Prostate gland (tissue), 2 donors: ENCODE measurements around the gene CARD16. TPM values are rescaled to one million over a fixed set of nuclear protein-coding genes. Genes with fewer than 3 reads are reported as not detected.

ENCODE experiments used
- DNase-seq: peaks from one replicate; pipeline ENCODE4 v3.0.0-alpha.2; 2019; ENCODE audit warnings: low spot score
- H3K27ac ChIP-seq, 2 donors: fragments of 200-600 bp; sonication (generic); 2 replicates each; pipeline ENCODE4 v1.5.1; 2017 to 2019
- H3K27me3 ChIP-seq: fragments of 200-600 bp; sonication (generic); replicated peaks from 2 replicates; pipeline ENCODE4 v1.5.1; 2019; ENCODE audit not compliant: insufficient read depth
- H3K36me3 ChIP-seq, 2 donors: fragments of 200-600 bp; sonication (generic); 1 replicate in 1 of 2; 2 replicates in 1 of 2; pipeline versions ENCODE4 v1.5.1 to v1.8.1; 2017 to 2019
- H3K4me1 ChIP-seq: fragments of 200-600 bp; sonication (generic); replicated peaks from 2 replicates; pipeline ENCODE4 v1.5.1; 2019
- H3K4me3 ChIP-seq, 2 donors: fragments of 200-600 bp; sonication (generic); 2 replicates each; pipeline ENCODE4 v1.5.1; 2017 to 2019
- H3K9me3 ChIP-seq: fragments of 200-600 bp; sonication (generic); 2 replicates; pipeline ENCODE4 v1.5.1; 2017
- POLR2A ChIP-seq: fragments of 450-650 bp; IDR thresholded peaks from one replicate; pipeline ENCODE4 v1.6.1; 2016; ENCODE audit warnings: antibody characterized with exemption, mild to moderate bottlenecking
- POLR2AphosphoS5 ChIP-seq: sonication (generic); formaldehyde crosslinking; IDR thresholded peaks from one replicate; pipeline ENCODE4 v1.6.1; 2017; ENCODE audit warnings: antibody characterized with exemption
- WGBS: methylation state at CpG from one replicate; pipeline ENCODE4 v1.1.5; 2018; 5-methylcytosine and 5-hydroxymethylcytosine counted together
- intact Hi-C: fragments of 100-400 bp; cut with DNase I; formaldehyde crosslinking; loops from one replicate; pipeline ENCODE4 v1.14.2; 2022
- total RNA-seq, 2 donors: library from RNA; depleted of rRNA; stranded (reverse); fragments of >200 nt; gene quantifications; one replicate each; pipeline ENCODE4 v1.1.0, GENCODE V29; 2016
- TF ChIP-seq, protein P1 (sequence below), 4 experiments: fragments of 200-600 bp in 2 of 4; fragments of 450-650 bp in 2 of 4; sonication (generic) in 2 of 4; IDR thresholded peaks; 1 replicate in 3 of 4; 2 replicates in 1 of 4; pipeline ENCODE4 v1.5.1; 2016 to 2019; ENCODE audit warnings: antibody characterized with exemption in 4 of 4, mild to moderate bottlenecking in 2 of 4, moderate library complexity in 2 of 4

The CARD16 gene
- total RNA-seq, 2 donors from 2014 or later = 6.7 to 7.9 TPM

DNA sequence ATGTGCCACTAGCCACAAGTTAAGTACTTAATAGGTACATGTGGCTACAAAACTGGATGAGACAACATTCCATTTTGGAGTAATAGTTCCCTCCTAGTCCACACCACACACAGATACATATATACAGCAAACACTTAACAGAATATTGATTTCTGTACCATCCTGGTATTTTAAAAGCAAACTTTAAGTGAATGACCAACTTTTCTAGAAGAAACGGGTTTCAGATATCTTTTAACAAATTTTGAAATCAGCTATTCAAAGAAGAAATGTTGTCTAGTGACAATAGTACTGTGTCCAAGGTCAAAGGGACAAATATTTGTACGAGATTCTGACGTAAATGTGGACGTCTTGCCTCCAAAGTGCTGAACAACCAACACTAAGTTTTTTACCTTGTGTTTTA lies 12.3 kb upstream of the CARD16 start:
- Histone ChIP-seq H3K4me3 (no peak overlapping the region), H3K27me3 (no peaks in the 10 kb centered on the region), H3K4me1 (no peaks in the 10 kb centered on the region), H3K27ac (no peak overlapping the region), H3K36me3 (no peaks in the 10 kb centered on the region), H3K9me3 (no peaks in the 10 kb centered on the region)
- WGBS = 62% methylated on average over 4 of the region's 4 CpGs
- DNase-seq = no peak
- intact Hi-C loops = no loop called here
- TF ChIP-seq POLR2A = no peak
- no peak for TF ChIP-seq POLR2AphosphoS5
- TF ChIP-seq, protein P1, sequence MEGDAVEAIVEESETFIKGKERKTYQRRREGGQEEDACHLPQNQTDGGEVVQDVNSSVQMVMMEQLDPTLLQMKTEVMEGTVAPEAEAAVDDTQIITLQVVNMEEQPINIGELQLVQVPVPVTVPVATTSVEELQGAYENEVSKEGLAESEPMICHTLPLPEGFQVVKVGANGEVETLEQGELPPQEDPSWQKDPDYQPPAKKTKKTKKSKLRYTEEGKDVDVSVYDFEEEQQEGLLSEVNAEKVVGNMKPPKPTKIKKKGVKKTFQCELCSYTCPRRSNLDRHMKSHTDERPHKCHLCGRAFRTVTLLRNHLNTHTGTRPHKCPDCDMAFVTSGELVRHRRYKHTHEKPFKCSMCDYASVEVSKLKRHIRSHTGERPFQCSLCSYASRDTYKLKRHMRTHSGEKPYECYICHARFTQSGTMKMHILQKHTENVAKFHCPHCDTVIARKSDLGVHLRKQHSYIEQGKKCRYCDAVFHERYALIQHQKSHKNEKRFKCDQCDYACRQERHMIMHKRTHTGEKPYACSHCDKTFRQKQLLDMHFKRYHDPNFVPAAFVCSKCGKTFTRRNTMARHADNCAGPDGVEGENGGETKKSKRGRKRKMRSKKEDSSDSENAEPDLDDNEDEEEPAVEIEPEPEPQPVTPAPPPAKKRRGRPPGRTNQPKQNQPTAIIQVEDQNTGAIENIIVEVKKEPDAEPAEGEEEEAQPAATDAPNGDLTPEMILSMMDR (IDR thresholded peaks at IDR 0.05) = no peak

DNA sequence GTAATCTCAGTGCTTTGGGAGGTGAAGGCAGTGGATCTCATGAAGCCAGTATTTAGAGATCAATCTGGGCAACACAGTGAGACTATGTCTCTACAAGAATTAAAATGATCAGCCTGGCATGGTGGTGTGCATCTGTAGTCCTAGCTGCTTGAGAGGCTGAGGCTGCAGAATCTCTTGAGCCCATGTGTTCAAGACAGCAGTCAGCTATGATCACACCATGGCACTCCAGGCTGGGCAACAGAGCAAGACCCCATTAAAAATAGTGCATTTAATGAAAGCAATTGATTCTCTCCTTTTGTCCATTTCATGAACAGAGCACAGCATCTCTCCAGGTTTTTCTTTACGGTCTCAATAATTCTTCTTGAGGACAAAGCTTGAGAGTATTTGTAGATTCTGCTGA lies 11.3 kb upstream of the CARD16 start:
- no peak overlapping the region for H3K4me3 ChIP-seq
- H3K27ac ChIP-seq = no peak overlapping the region
- TF ChIP-seq POLR2A (no peak), POLR2AphosphoS5 (no peak)
- no peaks in the 10 kb centered on the region for H3K36me3 ChIP-seq
- WGBS = 97% methylated on average over 1 of the region's 1 CpG
- no peaks in the 10 kb centered on the region for H3K27me3 ChIP-seq
- no peaks in the 10 kb centered on the region for H3K4me1 ChIP-seq
- DNase-seq = no peak
- intact Hi-C loops = no loop called here
- no peaks in the 10 kb centered on the region for H3K9me3 ChIP-seq

DNA sequence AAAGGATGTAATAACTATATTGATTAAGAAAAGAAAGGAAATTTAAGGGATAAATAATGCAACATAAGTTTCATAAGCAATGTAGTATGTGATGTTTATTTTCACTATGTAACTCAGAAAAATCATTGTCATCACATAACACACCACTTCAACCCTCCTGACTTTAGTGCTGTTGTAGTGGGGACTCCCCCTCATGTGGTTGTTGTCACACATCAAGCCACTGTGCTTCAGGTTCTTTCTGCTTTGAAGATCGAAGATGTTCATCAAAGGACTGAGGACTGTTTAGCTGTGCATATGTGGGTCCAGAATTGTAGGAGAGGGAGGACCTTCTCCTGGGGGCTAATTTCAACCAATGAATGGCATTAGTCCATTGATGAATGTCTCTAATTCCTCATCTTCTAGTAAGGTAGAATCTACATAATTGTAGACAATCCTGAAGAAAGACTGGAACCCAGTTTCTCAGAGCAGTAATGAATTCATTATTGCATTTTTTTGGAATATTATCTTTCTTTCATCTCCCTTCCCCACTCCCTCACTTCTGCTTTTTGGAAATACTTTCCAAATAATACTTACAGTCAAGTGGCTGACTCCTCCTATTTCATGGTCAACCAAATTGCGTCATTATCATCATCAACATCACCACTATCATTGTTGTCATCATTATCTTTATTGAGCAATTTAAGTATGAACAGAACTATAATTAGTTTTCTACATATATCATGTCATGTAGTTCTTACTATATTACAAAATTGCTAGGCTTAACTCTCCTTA lies 9.8 kb upstream of the CARD16 start:
- 89% methylated on average over 2 of the region's 2 CpGs for WGBS
- DNase-seq = no peak
- no peaks in the 10 kb centered on the region for H3K4me1 ChIP-seq

DNA sequence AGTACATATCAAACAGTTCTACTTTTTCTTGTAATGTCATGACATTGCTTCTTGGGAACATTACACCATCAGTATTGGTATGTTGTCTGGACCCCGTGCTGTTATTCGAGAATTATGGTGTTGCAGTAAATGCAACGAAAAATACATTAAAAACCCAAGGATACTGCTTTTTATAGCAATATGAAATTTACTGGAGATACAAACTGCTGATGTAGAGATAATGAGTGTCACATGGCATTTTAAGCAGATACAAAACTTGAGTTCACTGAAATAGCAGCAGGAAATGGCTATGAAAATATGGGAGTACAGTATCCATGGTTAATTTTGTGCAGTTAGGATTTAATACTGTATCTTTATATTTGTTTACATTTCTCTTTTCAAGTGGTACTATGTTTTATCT lies 7.4 kb upstream of the CARD16 start:
- intact Hi-C loops = no loop called here

More for the DNA sequence above, 9.8 kb upstream of the CARD16 start:
- Histone ChIP-seq H3K27me3 (no peaks in the 10 kb centered on the region), H3K27ac (no peak overlapping the region), H3K36me3 (no peaks in the 10 kb centered on the region), H3K4me3 (no peak overlapping the region), H3K9me3 (no peaks in the 10 kb centered on the region)
- no peak for TF ChIP-seq POLR2A
- TF ChIP-seq, protein P1 (IDR thresholded peaks at IDR 0.05) = no peak
- TF ChIP-seq POLR2AphosphoS5 = no peak
- intact Hi-C loops = no loop called here

DNA sequence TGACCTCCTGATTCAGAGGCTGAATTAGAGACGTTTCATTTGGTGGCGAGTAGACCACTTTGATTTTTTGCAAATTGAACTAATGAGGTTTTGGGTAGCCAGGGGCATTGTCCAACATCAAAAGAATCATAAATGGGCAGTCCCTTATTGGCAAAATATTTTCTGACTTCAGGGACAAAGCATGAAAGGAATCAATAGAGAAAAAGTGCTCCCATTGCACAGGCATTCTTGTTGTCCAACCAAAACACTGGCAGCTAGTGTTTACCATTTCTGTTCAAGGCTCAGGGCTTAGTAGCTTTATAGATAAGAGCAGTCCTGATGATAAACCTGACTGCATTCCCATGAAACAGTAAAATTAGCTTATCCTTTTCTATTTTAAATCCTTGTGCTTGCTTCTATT lies 6.4 kb upstream of the CARD16 start:
- Histone ChIP-seq H3K9me3 (no peaks in the 10 kb centered on the region), H3K4me1 (no peaks in the 10 kb centered on the region), H3K4me3 (no peak overlapping the region), H3K27ac (no peak overlapping the region), H3K27me3 (no peaks in the 10 kb centered on the region), H3K36me3 (no peaks in the 10 kb centered on the region)
- TF ChIP-seq, protein P1 (IDR thresholded peaks at IDR 0.05) = no peak
- TF ChIP-seq POLR2A = no peak
- no peak for TF ChIP-seq POLR2AphosphoS5
- intact Hi-C loops = no loop called here
- 95% methylated on average over 2 of the region's 2 CpGs for WGBS
- DNase-seq = no peak

More for the DNA sequence above, 7.4 kb upstream of the CARD16 start:
- no peak overlapping the region for H3K27ac ChIP-seq
- no peak for DNase-seq
- H3K27me3 ChIP-seq = no peaks in the 10 kb centered on the region
- no peaks in the 10 kb centered on the region for H3K9me3 ChIP-seq
- no peak for TF ChIP-seq POLR2A
- no peak for TF ChIP-seq POLR2AphosphoS5
- TF ChIP-seq, protein P1 (IDR thresholded peaks at IDR 0.05) = no peak
- 52% methylated on average over 3 of the region's 3 CpGs for WGBS
- no peak overlapping the region for H3K4me3 ChIP-seq
- no peaks in the 10 kb centered on the region for H3K4me1 ChIP-seq
- no peaks in the 10 kb centered on the region for H3K36me3 ChIP-seq
